NOMO-1 treated with DMSO at 0.1 percent for 48 hours (cell line): ENCODE results near the gene MR1.

ENCODE experiments used
- DNase-seq: peaks from one replicate; lab custom pipeline; 2025; ENCODE audit not compliant: unreplicated experiment; lab: John Stamatoyannopoulos, UW

MR1 gene

GRCh38 chr1:181106479-181106878, 72.7 kb downstream of the MR1 start:
- DNase-seq: no peak

- no peak for DNase-seq
Observed at GRCh38 chr1:181107711-181108110, 73.9 kb downstream of the MR1 start.

GRCh38 chr1:181108304-181108867, 74.6 kb downstream of the MR1 start:
- DNase-seq: no peak

GRCh38 chr1:181110013-181110412, 76.2 kb downstream of the MR1 start:
- DNase-seq: no peak
